Activated CD4-positive, alpha-beta T cell treated with anti-CD3 and anti-CD28 coated beads for 36 hours (primary cell): ENCODE measurements around the gene ARL2. TPM values are rescaled to one million over a fixed set of nuclear protein-coding genes. Genes with fewer than 3 reads are reported as not detected.
"Not testable (repeated sequence)": the region's sequence is repeated elsewhere in the genome, so short reads cannot be mapped to it uniquely, and the experiment has no call there.

Experiments
- ATAC-seq: fragments of 200-7000 bp; cut with Tn5 transposase; one replicate; pipeline ENCODE4 v1.10.0; 2021; ENCODE audit warnings: mild to moderate bottlenecking, moderate library complexity
- CTCF ChIA-PET: fragments of 350-600 bp; sonication (Branson Sonifier 250); formaldehyde crosslinking; loops from one replicate; lab custom pipeline; 2021; ENCODE audit warnings: antibody characterized with exemption; lab: Charles Lee
- POLR2A ChIA-PET: fragments of 350-600 bp; sonication (Branson Sonifier 250); formaldehyde crosslinking; loops from one replicate; lab custom pipeline; 2021; ENCODE audit warnings: antibody characterized with exemption, inconsistent platforms; lab: Charles Lee
- DNase-seq: peaks from one replicate; pipeline ENCODE4 v3.0.0-alpha.2; 2020
- H3K27ac Mint-ChIP-seq: one replicate; pipeline ENCODE4 v1.8.0; 2021; ENCODE audit warnings: mixed read lengths
- H3K27me3 Mint-ChIP-seq: one replicate; pipeline ENCODE4 v1.8.0; 2021; ENCODE audit warnings: mixed read lengths
- H3K36me3 Mint-ChIP-seq: one replicate; pipeline ENCODE4 v1.8.0; 2021; ENCODE audit warnings: low read depth, mixed read lengths
- H3K4me1 Mint-ChIP-seq: one replicate; pipeline ENCODE4 v1.8.0; 2021; ENCODE audit warnings: mixed read lengths
- H3K4me3 Mint-ChIP-seq: one replicate; pipeline ENCODE4 v1.8.0; 2021; ENCODE audit warnings: mild to moderate bottlenecking, moderate library complexity, mixed read lengths
- H3K9me3 Mint-ChIP-seq: one replicate; pipeline ENCODE4 v1.8.0; 2021; ENCODE audit warnings: low read depth, mixed read lengths
- intact Hi-C, 2 experiments: fragments of 100-400 bp; cut with DNase I in 1 of 2; cut with micrococcal nuclease in 1 of 2; formaldehyde crosslinking; loops; one replicate each; pipeline versions ENCODE4 v1.14.2 to v1.15.1; 2022 to 2024; cut with DNase I, micrococcal nuclease
- total RNA-seq, 2 experiments: library from RNA; stranded (reverse); gene quantifications; one replicate each; pipeline ENCODE4 v1.2.3, GENCODE V29; 2021

Gene ARL2
- total RNA-seq, 2 experiments from 2014 or later = 89.6 to 109 TPM

- Mint-ChIP-seq H3K27ac (no peak overlapping the region), H3K4me1 (peaks cover 3% of the 10 kb centered on the region), H3K4me3 (no peak overlapping the region), H3K36me3 (no peaks in the 10 kb centered on the region), H3K27me3 (no peaks in the 10 kb centered on the region), H3K9me3 (no peaks in the 10 kb centered on the region)
- DNase-seq = no peak
- intact Hi-C loops = no loop called here
- CTCF ChIA-PET = no interaction called here
- POLR2A ChIA-PET = no interaction called here
- ATAC-seq = no peak
Measured at GRCh38 chr11:65008016-65008415, 5.9 kb upstream of the ARL2 start.

DNA sequence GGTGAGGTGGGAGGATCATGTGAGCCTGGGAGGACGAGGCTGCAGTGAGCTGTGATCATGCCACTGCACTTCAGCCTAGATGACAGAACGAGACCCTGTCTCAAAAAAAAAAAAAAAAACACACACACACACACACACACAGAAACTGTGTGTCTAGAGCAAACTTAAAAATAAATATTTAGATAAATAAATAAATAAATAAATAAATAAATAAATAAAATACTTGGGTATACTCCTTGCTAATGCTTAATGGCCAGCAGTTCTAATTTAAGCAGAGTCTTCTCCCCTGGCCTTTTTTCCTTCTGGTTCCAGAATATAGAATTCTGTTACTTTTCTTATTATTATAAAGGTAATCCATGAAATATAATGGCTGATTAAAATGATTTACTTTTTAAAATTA, 5.1 kb upstream of the ARL2 start:
- Mint-ChIP-seq H3K9me3 (no peaks in the 10 kb centered on the region), H3K4me1 (peaks cover 8% of the 10 kb centered on the region), H3K27me3 (no peaks in the 10 kb centered on the region), H3K27ac (no peak overlapping the region), H3K4me3 (no peak overlapping the region), H3K36me3 (no peaks in the 10 kb centered on the region)
- ChIA-PET POLR2A (interaction anchor here (0.6 kb wide), 1 partner anchor 892 kb away, joined by 5 read pairs; no protein-coding TSS in a partner anchor), CTCF (interaction anchor here (0.6 kb wide), 1 partner anchor 168 kb away, joined by 3 read pairs; no protein-coding TSS in a partner anchor)
- DNase-seq (no peak), ATAC-seq (no peak)
- intact Hi-C loops = no loop called here

- ChIA-PET CTCF (interaction anchor here (0.6 to 3.1 kb wide), 28 partner anchors 11 to 1813 kb away, joined by 3 to 41 read pairs (median 4); partner anchors contain the start of genes BATF2, CDC42BPG, MAJIN and SNX15), POLR2A (interaction anchor here (0.6 kb wide), 1 partner anchor 252 kb away, joined by 4 read pairs; no protein-coding TSS in a partner anchor)
Measured at GRCh38 chr11:65013130-65013887, 651 bp upstream of the ARL2 start.

GRCh38 chr11:65014726-65015227, 817 bp downstream of the ARL2 start:
- POLR2A ChIA-PET = interaction anchor here (0.6 kb wide), 1 partner anchor 26 kb away, joined by 3 read pairs; the partner anchor contains the start of gene SAC3D1
- Mint-ChIP-seq H3K27ac (peak overlapping the region; percentile 94), H3K9me3 (no peaks in the 10 kb centered on the region), H3K27me3 (no peaks in the 10 kb centered on the region), H3K4me3 (peak overlapping the region; percentile 86), H3K4me1 (peaks cover 25% of the 10 kb centered on the region), H3K36me3 (peaks cover 21% of the 10 kb centered on the region)
- DNase-seq = no peak
- CTCF ChIA-PET = interaction anchor here (0.6 to 3.1 kb wide), 27 partner anchors 12 to 308 kb away, joined by 3 to 41 read pairs (median 3); partner anchors contain the start of genes BATF2, CDC42BPG, SF1 and SNX15
- peak; percentile 11 for ATAC-seq
- intact Hi-C loops = loop anchor here (1.0 to 5.0 kb wide), 11 partner anchors 13 to 303 kb away; partner anchors contain the start of genes SNX15 (in 2 of the 2), ATG2A (in 1 of the 2), CAPN1 (in 1 of the 2) and CDCA5 (in 1 of the 2)

More at GRCh38 chr11:65013130-65013887, 651 bp upstream of the ARL2 start:
- Mint-ChIP-seq H3K27me3 (no peaks in the 10 kb centered on the region), H3K4me1 (peaks cover 25% of the 10 kb centered on the region), H3K4me3 (peak overlapping the region; percentile 83), H3K27ac (peak overlapping the region; percentile 96), H3K9me3 (no peaks in the 10 kb centered on the region), H3K36me3 (peaks cover 14% of the 10 kb centered on the region)
- ATAC-seq = peak; percentile 87
- intact Hi-C loops = loop anchor here (1.0 to 5.0 kb wide), 10 partner anchors 27 to 304 kb away; partner anchors contain the start of genes ATG2A (in 2 of the 2), VPS51 (in 2 of the 2), ZNHIT2 (in 2 of the 2) and POLA2 (in 1 of the 2)
- DNase-seq = peak; percentile 96

DNA sequence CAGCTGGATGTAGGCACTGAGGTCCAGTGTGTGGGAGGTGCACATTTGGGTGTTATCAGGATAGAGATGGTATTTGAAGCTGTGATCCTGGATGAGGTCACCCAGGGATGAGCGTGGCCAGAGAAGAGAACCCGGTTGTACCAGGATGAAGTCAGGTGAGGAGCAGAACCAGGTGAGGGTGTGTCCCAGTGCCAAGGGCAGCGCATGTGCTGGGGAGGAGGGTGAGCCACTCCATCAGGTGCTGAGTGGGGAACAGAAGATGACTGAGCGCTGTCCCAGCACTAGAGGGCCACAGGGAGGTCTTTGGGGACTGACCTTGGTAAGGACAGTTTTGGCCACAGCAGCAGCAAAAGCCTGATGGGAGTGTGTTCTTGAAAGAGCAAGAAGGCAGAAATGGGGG, 2.7 kb downstream of the ARL2 start:
- ChIA-PET CTCF (no interaction called here), POLR2A (no interaction called here)
- Mint-ChIP-seq H3K36me3 (peaks cover 22% of the 10 kb centered on the region), H3K4me1 (peaks cover 25% of the 10 kb centered on the region), H3K4me3 (no peak overlapping the region), H3K27ac (no peak overlapping the region), H3K27me3 (no peaks in the 10 kb centered on the region), H3K9me3 (no peaks in the 10 kb centered on the region)
- no peak for ATAC-seq
- intact Hi-C loops = no loop called here
- no peak for DNase-seq

DNA sequence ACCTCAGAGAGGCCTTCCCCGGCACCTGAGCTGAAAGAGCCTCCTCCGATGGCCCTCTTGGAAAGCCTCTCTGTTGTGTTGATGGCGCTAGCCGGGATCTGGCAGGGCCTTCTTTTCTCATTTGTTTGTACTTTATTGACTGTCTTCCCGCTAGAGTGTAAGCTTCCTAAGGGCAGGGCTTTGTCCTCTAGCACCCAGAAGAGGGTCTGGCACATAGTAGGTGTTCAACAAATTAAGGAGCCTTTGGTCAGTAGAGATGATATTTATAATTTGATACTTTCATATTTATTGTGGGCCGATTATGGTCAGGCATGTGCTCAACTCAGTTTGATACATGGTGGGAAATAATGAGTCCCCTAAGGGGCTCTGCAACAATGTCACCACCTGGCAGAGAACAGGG, 4.0 kb downstream of the ARL2 start:
- Mint-ChIP-seq H3K4me1 (peaks cover 23% of the 10 kb centered on the region), H3K27ac (no peak overlapping the region), H3K36me3 (peaks cover 25% of the 10 kb centered on the region), H3K27me3 (no peaks in the 10 kb centered on the region), H3K4me3 (no peak overlapping the region), H3K9me3 (no peaks in the 10 kb centered on the region)
- ChIA-PET CTCF (interaction anchor here (1.0 to 1.5 kb wide), 2 partner anchors 9 to 11 kb away, joined by 3 to 4 read pairs; partner anchors contain the start of gene SNX15), POLR2A (no interaction called here)
- DNase-seq (no peak), ATAC-seq (no peak)
- intact Hi-C loops = no loop called here

GRCh38 chr11:65019824-65020223, 5.9 kb downstream of the ARL2 start:
- Mint-ChIP-seq H3K36me3 (peaks cover 25% of the 10 kb centered on the region), H3K9me3 (no peaks in the 10 kb centered on the region), H3K4me3 (no peak overlapping the region), H3K27me3 (no peaks in the 10 kb centered on the region), H3K27ac (no peak overlapping the region), H3K4me1 (peaks cover 17% of the 10 kb centered on the region)
- ChIA-PET POLR2A (no interaction called here), CTCF (interaction anchor here (0.6 kb wide), 2 partner anchors 75 to 204 kb away, joined by 3 read pairs; no protein-coding TSS in a partner anchor)
- ATAC-seq = no peak
- intact Hi-C loops = no loop called here
- DNase-seq = no peak

DNA sequence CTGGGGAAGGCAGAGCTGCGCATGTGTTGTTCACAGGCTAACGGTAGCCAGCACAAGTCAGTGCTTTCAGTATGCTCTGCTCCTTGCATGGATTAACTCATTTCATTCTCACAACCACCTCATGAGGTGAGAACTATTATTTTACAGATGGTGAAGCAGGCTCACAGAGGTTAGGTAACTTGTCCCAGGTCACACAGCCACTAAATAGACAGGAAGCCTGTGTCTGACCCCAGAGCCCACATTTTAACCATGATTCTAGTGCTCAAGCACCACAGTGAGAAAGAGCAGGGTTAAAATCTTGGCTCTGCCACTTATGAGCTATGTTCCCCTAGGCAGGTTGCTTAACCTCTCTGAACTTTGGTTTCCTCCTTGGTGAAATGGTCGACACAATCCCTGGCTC, 7.0 kb downstream of the ARL2 start:
- no peak for ATAC-seq
- POLR2A ChIA-PET = no interaction called here
- H3K27me3 Mint-ChIP-seq = no peaks in the 10 kb centered on the region

GRCh38 chr11:65021509-65021908, 7.5 kb downstream of the ARL2 start:
- POLR2A ChIA-PET = no interaction called here
- no peak overlapping the region for H3K27ac Mint-ChIP-seq
- no peaks in the 10 kb centered on the region for H3K9me3 Mint-ChIP-seq
- no peak for DNase-seq
- ATAC-seq = no peak
- intact Hi-C loops = no loop called here
- CTCF ChIA-PET = interaction anchor here (0.5 to 0.6 kb wide), 2 partner anchors 11 to 132 kb away, joined by 3 to 4 read pairs; no protein-coding TSS in a partner anchor
- H3K4me3 Mint-ChIP-seq = no peak overlapping the region
- peaks cover 6% of the 10 kb centered on the region for H3K4me1 Mint-ChIP-seq
- peaks cover 22% of the 10 kb centered on the region for H3K36me3 Mint-ChIP-seq
- H3K27me3 Mint-ChIP-seq = no peaks in the 10 kb centered on the region

More for the DNA sequence above, 7.0 kb downstream of the ARL2 start:
- H3K36me3 Mint-ChIP-seq = peaks cover 25% of the 10 kb centered on the region
- no peak overlapping the region for H3K27ac Mint-ChIP-seq
- no peaks in the 10 kb centered on the region for H3K9me3 Mint-ChIP-seq
- intact Hi-C loops = no loop called here
- no peak overlapping the region for H3K4me3 Mint-ChIP-seq
- CTCF ChIA-PET = no interaction called here
- no peak for DNase-seq
- peaks cover 11% of the 10 kb centered on the region for H3K4me1 Mint-ChIP-seq

DNA sequence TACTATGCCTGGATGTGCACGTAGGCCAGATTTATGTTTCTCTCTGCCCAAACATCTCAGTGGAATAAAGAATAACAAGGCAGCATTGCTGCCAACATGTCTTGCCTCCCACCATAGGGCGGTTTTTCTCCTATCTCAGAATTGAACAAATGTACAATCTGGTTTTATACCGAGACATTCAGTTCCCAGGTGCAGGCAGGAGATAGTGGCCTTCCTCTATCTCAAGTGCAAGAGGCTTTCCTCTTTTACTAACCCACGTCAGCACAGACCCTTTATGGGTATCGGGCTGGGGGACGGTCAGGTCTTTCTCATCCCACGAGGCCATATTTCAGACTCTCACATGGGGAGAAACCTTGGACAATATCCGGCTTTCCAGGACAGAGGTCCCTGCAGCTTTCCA, 9.5 kb downstream of the ARL2 start:
- POLR2A ChIA-PET, H3K27ac Mint-ChIP-seq, intact Hi-C loops, H3K27me3 Mint-ChIP-seq, H3K4me3 Mint-ChIP-seq, DNase-seq, ATAC-seq, H3K9me3 Mint-ChIP-seq: not testable (repeated sequence)
- peaks cover 17% of the 10 kb centered on the region for H3K4me1 Mint-ChIP-seq
- H3K36me3 Mint-ChIP-seq = peaks cover 11% of the 10 kb centered on the region
- CTCF ChIA-PET = interaction anchor here (5.9 kb wide), 1 partner anchor 10 kb away, joined by 41 read pairs; the partner anchor contains the start of gene ARL2

GRCh38 chr11:65026810-65027209, 12.8 kb downstream of the ARL2 start:
- CTCF ChIA-PET = interaction anchor here (0.8 to 5.9 kb wide), 9 partner anchors 9 to 86 kb away, joined by 3 to 41 read pairs (median 4); partner anchors contain the start of genes ARL2, BATF2, MAJIN and SAC3D1
- H3K9me3 Mint-ChIP-seq = no peaks in the 10 kb centered on the region

More at GRCh38 chr11:65026810-65027209, 12.8 kb downstream of the ARL2 start:
- DNase-seq (no peak), ATAC-seq (peak; percentile 8)
- intact Hi-C loops = loop anchor here (1.0 kb wide), 14 partner anchors 13 to 588 kb away; partner anchors contain the start of genes ARL2 (in 2 of the 2), PPP2R5B (in 2 of the 2), ATG2A (in 1 of the 2) and CDCA5 (in 1 of the 2)
- H3K4me3 Mint-ChIP-seq = peak overlapping the region; percentile 73
- peak overlapping the region; percentile 86 for H3K27ac Mint-ChIP-seq
- peaks cover 21% of the 10 kb centered on the region for H3K4me1 Mint-ChIP-seq
- no peaks in the 10 kb centered on the region for H3K27me3 Mint-ChIP-seq
- peaks cover 3% of the 10 kb centered on the region for H3K36me3 Mint-ChIP-seq
- POLR2A ChIA-PET = interaction anchor here (0.6 kb wide), 1 partner anchor 137 kb away, joined by 4 read pairs; no protein-coding TSS in a partner anchor
